Left lung (tissue), 10 donors: ENCODE measurements around the gene CAMK2D. TPM values are rescaled to one million over a fixed set of nuclear protein-coding genes. Genes with fewer than 3 reads are reported as not detected.

Experiments used
- ATAC-seq: fragments of 200-7000 bp; cut with Tn5 transposase; one replicate; pipeline ENCODE4 v1.9.1; 2020; ENCODE audit warnings: moderate library complexity
- DNase-seq, 4 donors: peaks; one replicate each; pipeline ENCODE4 v3.0.0-alpha.2; 2013 to 2020
- H3K27ac ChIP-seq, 2 donors: fragments of 200-600 bp; sonication (generic) in 1 of 2; one replicate each; pipeline versions ENCODE4 v1.5.0 to v1.8.0; 2020 to 2021
- H3K27me3 ChIP-seq, 2 donors: fragments of 200-600 bp; sonication (generic) in 1 of 2; one replicate each; pipeline versions ENCODE4 v1.5.0 to v1.8.0; 2020 to 2021
- H3K36me3 ChIP-seq, 2 donors: fragments of 200-600 bp; sonication (generic) in 1 of 2; one replicate each; pipeline versions ENCODE4 v1.5.0 to v1.8.0; 2020 to 2021
- H3K4me1 ChIP-seq, 2 donors: fragments of 200-600 bp; one replicate each; pipeline ENCODE4 v1.8.0; 2021
- H3K4me3 ChIP-seq, 2 donors: fragments of 200-600 bp; sonication (generic) in 1 of 2; one replicate each; pipeline versions ENCODE4 v1.5.0 to v1.8.0; 2020 to 2021; ENCODE audit warnings: mild to moderate bottlenecking in 1 of 2
- H3K9me3 ChIP-seq, 2 donors: fragments of 200-600 bp; sonication (generic) in 1 of 2; one replicate each; pipeline versions ENCODE4 v1.5.0 to v1.8.0; 2020 to 2021
- intact Hi-C, 2 donors: fragments of 100-400 bp; cut with DNase I; formaldehyde crosslinking; loops; one replicate each; pipeline versions ENCODE4 v1.11.2 to v1.14.2; 2022
- polyA plus RNA-seq, 6 donors: library from polyadenylated mRNA; unstranded; fragments of 120-200 nt; gene quantifications; one replicate each; pipeline ENCODE4 v1.2.1, GENCODE V29; 2013; ENCODE audit not compliant: insufficient read length in 6 of 6
- total RNA-seq, 2 donors: library from RNA; stranded (reverse); fragmentation: NEBNext Ultra II Directional; extraction: Animal tissue kit (Norgen Biotek cat#: 25700); gene quantifications; one replicate each; pipeline ENCODE4 v1.2.1, GENCODE V29; 2021
- TF ChIP-seq, protein P1 (sequence below), 2 donors: fragments of 200-600 bp; sonication (generic) in 1 of 2; IDR thresholded peaks; one replicate each; pipeline versions ENCODE4 v1.5.0 to v1.8.0; 2021; ENCODE audit warnings: antibody characterized with exemption in 2 of 2
- donor health status: DM: no; HTN: yes; CAD: no.
- donor health status: DM: no; HTN: no; CAD: no.

Gene CAMK2D
- total and polyA plus RNA-seq, 8 donors: 50.3 to 93.2 (median 68.4) TPM

DNA sequence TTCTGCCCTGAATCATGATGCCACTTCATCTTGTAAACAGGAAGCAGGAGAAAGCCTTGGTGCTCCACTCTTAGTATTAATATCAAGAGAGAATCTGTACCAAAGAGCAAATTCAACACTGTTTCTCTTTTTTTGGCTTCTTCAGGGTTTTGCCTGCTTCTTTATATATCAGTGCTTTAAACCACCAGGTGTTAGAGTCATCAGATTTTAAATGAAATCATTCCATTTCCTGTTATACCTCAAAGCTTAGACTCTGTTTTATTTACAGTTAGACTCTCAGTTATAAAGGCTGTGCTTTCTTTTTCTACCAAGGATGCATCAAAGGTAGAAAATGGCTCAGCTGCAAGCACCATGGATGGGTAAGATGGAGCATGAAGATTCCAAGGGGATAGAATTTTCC, 350.9 kb downstream of the CAMK2D start:
- Histone ChIP-seq H3K36me3 (no peaks in the 10 kb centered on the region), H3K4me1 (no peaks in the 10 kb centered on the region), H3K27ac (no peak overlapping the region), H3K27me3 (no peaks in the 10 kb centered on the region), H3K9me3 (no peaks in the 10 kb centered on the region), H3K4me3 (no peak overlapping the region)
- ATAC-seq (no peak), DNase-seq (no peak)
- intact Hi-C loops: no loop called here
- TF ChIP-seq, protein P1, sequence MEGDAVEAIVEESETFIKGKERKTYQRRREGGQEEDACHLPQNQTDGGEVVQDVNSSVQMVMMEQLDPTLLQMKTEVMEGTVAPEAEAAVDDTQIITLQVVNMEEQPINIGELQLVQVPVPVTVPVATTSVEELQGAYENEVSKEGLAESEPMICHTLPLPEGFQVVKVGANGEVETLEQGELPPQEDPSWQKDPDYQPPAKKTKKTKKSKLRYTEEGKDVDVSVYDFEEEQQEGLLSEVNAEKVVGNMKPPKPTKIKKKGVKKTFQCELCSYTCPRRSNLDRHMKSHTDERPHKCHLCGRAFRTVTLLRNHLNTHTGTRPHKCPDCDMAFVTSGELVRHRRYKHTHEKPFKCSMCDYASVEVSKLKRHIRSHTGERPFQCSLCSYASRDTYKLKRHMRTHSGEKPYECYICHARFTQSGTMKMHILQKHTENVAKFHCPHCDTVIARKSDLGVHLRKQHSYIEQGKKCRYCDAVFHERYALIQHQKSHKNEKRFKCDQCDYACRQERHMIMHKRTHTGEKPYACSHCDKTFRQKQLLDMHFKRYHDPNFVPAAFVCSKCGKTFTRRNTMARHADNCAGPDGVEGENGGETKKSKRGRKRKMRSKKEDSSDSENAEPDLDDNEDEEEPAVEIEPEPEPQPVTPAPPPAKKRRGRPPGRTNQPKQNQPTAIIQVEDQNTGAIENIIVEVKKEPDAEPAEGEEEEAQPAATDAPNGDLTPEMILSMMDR (IDR thresholded peaks at IDR 0.05): no peak

DNA sequence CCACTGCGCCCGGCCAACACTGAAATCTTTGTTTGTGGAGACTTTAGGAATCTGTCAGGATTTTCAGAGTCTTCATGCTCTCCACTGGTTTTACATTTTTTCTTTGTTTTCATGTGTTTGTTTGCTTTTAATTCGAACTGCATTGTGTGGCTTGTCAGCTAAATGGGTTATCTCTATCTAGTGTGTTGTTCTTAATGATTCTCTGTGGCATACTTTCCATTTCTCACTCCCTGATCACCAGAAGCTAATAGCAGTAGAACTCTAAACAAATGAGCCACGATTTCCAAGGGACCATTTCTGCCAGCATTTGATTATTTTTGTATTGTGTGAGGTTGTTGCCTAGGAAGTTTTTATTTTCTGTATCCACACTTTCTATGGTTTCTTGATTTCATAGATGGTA, 352.4 kb downstream of the CAMK2D start:
- TF ChIP-seq, protein P1 (IDR thresholded peaks at IDR 0.05): no peak
- H3K4me3 ChIP-seq: no peak overlapping the region
- H3K36me3 ChIP-seq: no peaks in the 10 kb centered on the region
- no peak overlapping the region for H3K27ac ChIP-seq
- H3K27me3 ChIP-seq: no peaks in the 10 kb centered on the region
- no peak for DNase-seq
- intact Hi-C loops: no loop called here
- ATAC-seq: no peak
- H3K9me3 ChIP-seq: no peaks in the 10 kb centered on the region
- no peaks in the 10 kb centered on the region for H3K4me1 ChIP-seq

DNA sequence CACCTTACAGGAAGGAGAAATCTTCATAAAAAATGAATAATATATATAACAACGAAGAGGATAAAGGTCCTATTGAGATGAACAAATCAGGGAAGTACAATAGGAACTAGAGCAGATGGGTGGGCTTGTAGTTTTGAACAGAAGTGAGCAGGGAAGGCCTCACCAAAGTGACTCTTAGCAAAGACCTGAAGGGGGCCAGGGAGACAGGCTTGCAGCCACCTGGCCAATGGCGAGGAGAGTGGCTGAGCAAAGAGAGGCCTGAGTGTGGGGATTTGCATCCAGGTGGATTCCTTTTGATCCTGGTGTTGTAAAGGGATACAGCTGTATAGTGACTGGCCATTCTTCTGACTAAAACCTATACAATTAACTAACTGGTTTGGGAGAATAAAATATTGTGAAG, 354.1 kb downstream of the CAMK2D start:
- no peak for ATAC-seq
- intact Hi-C loops: no loop called here
- no peaks in the 10 kb centered on the region for H3K9me3 ChIP-seq

DNA sequence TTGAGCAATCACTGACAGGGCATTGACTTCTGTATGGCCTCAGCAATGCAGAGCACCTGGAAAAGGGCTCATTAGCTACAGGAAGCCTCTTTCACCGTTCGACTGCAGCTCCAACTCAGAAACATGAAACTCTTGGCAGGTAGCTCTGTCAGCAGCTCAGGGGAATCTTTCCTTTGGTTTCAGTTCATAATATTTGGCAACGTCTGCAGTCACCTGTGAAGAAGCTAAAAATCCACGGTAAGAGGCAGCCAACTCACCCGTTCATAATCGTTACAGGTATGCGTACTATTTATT, 354.9 kb downstream of the CAMK2D start:
- Histone ChIP-seq H3K36me3 (no peaks in the 10 kb centered on the region), H3K27ac (no peak overlapping the region), H3K4me3 (no peak overlapping the region), H3K4me1 (no peaks in the 10 kb centered on the region), H3K27me3 (no peaks in the 10 kb centered on the region), H3K9me3 (no peaks in the 10 kb centered on the region)
- TF ChIP-seq, protein P1 (IDR thresholded peaks at IDR 0.05): no peak
- DNase-seq (no peak), ATAC-seq (no peak)
- intact Hi-C loops: no loop called here

More for the DNA sequence above, 354.1 kb downstream of the CAMK2D start:
- Histone ChIP-seq H3K36me3 (no peaks in the 10 kb centered on the region), H3K27me3 (no peaks in the 10 kb centered on the region), H3K4me3 (no peak overlapping the region), H3K27ac (no peak overlapping the region), H3K4me1 (no peaks in the 10 kb centered on the region)
- TF ChIP-seq, protein P1 (IDR thresholded peaks at IDR 0.05): no peak
- no peak for DNase-seq

DNA sequence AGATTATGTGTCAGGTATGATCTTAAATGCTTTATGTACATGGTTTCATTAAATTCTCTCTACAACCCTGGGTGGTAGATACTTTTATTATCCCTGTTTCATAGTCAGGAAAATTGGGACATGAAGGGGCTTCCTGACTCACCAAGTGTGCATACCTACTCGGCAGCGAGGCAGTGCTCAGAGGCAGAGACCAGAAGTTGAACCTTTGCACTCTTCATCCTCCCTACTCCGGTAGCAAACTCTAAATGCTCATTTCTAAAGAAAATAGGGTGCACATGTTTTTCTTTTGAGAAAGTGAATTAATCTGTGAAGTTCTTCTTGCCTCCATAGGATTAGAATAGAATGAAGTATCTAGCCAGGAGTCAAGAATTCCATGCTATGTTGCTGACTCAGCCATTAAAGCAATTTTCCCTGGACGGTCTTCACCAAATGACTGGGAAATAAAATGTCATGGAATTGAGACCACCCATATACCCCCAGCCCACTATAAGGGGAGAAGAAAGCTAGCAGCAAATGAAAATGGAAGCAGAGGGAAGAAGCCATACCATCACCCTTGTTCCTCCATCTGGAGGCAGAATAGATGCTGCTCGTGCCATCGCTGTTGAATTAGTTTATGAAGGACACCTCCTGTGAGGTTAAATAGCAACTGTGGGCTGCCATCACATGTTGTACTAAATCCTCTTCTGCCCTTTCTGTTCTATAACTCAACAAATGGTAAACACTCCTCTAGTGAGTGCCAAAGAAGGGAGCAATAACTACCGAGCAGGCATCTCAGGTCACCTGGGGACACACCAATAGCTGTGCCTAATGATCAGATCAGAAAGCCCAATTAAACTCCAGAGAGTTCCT, 355.4 kb downstream of the CAMK2D start:
- TF ChIP-seq, protein P1 (IDR thresholded peaks at IDR 0.05): no peak
- no peak overlapping the region for H3K4me3 ChIP-seq
- H3K4me1 ChIP-seq: no peaks in the 10 kb centered on the region
- ATAC-seq (no peak), DNase-seq (no peak)
- H3K36me3 ChIP-seq: no peaks in the 10 kb centered on the region
- no peaks in the 10 kb centered on the region for H3K9me3 ChIP-seq
- H3K27me3 ChIP-seq: no peaks in the 10 kb centered on the region
- H3K27ac ChIP-seq: no peak overlapping the region
- intact Hi-C loops: no loop called here
